ENCODE data around the gene AGPAT2. TPM values are rescaled to one million over a fixed set of nuclear protein-coding genes. Genes with fewer than 3 reads are reported as not detected.

The AGPAT2 gene
- total and polyA plus RNA-seq, 2 experiments from 2014 or later = 31.8 to 44.7 TPM

DNA sequence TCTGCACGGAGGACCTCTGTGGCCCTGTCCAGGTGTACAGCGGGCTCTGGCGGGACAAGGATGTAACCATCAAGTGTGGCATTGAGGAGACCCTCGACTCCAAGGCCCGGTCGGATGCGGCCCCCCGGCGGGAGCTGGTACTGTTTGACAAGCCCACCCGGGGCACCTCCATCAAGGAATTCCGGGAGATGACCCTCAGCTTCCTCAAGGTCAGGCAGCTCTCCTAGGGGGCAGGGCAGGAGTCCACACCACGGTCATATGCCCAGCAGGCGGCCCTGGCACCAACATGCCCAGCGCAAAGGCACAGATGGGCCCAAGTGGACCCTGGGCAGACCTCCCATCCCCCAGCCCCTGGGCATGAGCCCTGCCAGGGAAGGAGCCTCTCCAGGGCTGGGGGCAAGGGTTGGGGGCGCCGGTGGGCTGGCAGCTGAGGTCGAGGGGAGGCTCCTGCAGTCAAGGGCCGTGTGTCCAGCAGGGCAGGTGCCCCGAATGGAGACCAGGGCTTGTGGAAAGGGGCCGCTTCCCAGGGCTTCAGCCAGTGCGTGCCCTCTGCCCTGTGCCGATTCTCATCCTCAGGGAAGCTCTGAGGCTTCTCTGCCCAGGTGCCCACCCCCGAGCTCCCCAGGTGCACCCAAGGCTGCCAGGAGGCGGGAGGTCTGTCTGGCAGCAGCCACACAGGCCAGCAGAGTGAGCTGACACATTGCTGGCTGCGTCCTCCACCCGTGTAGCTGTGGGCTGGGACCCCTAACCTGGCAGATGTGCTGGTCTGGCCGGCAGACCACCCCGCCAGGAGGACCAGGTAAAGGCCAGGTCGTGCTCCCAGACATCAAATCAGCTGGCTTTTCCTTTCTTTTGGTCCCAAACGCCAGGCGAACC is 35.1 kb upstream of the AGPAT2 start:
- Mint-ChIP-seq H3K27me3 (ENCODE audit: insufficient read depth, low read depth, poor library complexity) (peaks cover 36% of the 10 kb centered on the region), H3K4me1 (peaks cover 19% of the 10 kb centered on the region), H3K9me3 (no peaks in the 10 kb centered on the region), H3K4me3 (no peak overlapping the region), H3K27ac (no peak overlapping the region), H3K36me3 (ENCODE audit: low read depth) (peaks cover 46% of the 10 kb centered on the region)
- Histone ChIP-seq H3K9me2 (ENCODE audit: insufficient read depth) (no peaks in the 10 kb centered on the region), H3K4me1 (ENCODE audit: insufficient read depth) (peaks cover 9% of the 10 kb centered on the region; the same call in 1 of the 2 replicates), H3K36me3 (ENCODE audit: insufficient read depth) (peaks cover 22% of the 10 kb centered on the region), H3F3A (replicated peaks; ENCODE audit: low read depth) (peaks cover 47% of the 10 kb centered on the region), H3K27ac (ENCODE audit: low read depth) (no peak overlapping the region), H4K20me1 (replicated peaks; ENCODE audit: insufficient read depth) (peaks cover 27% of the 10 kb centered on the region), H3K4me2 (no peak overlapping the region), H3K4me3 (no peak overlapping the region), H3K79me2 (replicated peaks; ENCODE audit: insufficient read depth) (peaks cover 21% of the 10 kb centered on the region), H3K27me3 (ENCODE audit: insufficient read depth) (no peaks in the 10 kb centered on the region), H2AFZ (no peak overlapping the region)
- TF ChIP-seq CREB1 (CRISPR knock-in tag; IDR thresholded peaks at IDR 0.05; ENCODE audit: low read depth) (no peak), EZH2phosphoT487 (IDR thresholded peaks at IDR 0.05; ENCODE audit: unreplicated experiment) (no peak), JUNB (IDR thresholded peaks at IDR 0.05; ENCODE audit: unreplicated experiment) (no peak), STAT1 (IDR thresholded peaks at IDR 0.05; ENCODE audit: unreplicated experiment) (no peak)
- TF ChIP-seq, protein P1, sequence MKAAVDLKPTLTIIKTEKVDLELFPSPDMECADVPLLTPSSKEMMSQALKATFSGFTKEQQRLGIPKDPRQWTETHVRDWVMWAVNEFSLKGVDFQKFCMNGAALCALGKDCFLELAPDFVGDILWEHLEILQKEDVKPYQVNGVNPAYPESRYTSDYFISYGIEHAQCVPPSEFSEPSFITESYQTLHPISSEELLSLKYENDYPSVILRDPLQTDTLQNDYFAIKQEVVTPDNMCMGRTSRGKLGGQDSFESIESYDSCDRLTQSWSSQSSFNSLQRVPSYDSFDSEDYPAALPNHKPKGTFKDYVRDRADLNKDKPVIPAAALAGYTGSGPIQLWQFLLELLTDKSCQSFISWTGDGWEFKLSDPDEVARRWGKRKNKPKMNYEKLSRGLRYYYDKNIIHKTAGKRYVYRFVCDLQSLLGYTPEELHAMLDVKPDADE (IDR thresholded peaks at IDR 0.05) = no peak
- ATAC-seq (no peak; the same call in 2 of the 3 replicates), DNase-seq (ENCODE audit: low spot score) (no peak)

DNA sequence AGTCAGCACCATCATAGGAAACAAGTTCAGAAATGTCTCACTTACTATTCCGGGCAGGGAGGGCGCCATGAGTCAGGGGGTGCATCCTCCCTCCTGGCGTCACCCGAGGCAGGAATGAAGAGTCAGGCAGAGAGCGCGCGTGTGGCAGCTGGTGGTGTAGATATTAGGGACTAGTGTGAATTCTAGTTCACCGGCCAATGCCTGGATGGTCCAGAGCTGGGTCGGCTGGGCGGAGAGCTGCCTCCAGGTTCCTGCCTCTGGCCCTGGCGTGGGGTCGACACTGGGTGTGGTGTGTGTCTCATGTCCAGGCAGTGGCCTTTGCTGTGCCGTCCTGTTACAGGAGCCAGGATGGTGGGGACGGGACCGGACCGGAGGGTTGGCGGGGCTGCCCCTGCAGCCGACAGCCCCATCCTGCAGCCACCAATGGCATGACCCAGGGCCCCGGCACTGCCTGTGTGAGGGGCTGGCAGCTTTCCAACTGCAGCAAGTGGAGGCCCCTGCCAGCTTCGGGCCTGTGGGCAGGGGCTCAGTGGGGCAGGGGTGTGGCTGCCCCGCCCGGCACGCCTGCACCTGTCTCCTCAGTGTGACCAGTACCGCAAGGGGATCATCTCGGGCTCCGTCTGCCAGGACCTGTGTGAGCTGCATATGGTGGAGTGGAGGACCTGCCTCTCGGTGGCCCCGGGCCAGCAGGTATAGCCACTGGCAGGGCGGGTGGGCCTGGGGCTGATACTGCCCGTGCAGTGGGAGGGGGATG is 34.3 kb upstream of the AGPAT2 start:
- H3K9me2 ChIP-seq (ENCODE audit: insufficient read depth) = no peaks in the 10 kb centered on the region
- no peak overlapping the region for H3K4me3 ChIP-seq
- H3K9me3 Mint-ChIP-seq = no peaks in the 10 kb centered on the region
- H3K4me1 ChIP-seq (ENCODE audit: insufficient read depth) = peaks cover 2% of the 10 kb centered on the region; the same call in 1 of the 2 replicates
- DNase-seq (ENCODE audit: low spot score) (no peak), ATAC-seq (peak; percentile 1; the same call in 2 of the 3 replicates)
- peaks cover 23% of the 10 kb centered on the region for H4K20me1 ChIP-seq (replicated peaks; ENCODE audit: insufficient read depth)
- TF ChIP-seq EZH2 (IDR thresholded peaks at IDR 0.05; ENCODE audit: low read depth, unreplicated experiment) (no peak), POLR2AphosphoS5 (IDR thresholded peaks at IDR 0.05; ENCODE audit: low read depth) (0 out of 2 replicates have a peak, but pooled peaks have one; percentile 13)
- peaks cover 22% of the 10 kb centered on the region for H3K36me3 ChIP-seq (ENCODE audit: insufficient read depth)
- peaks cover 13% of the 10 kb centered on the region for H3K79me2 ChIP-seq (replicated peaks; ENCODE audit: insufficient read depth)
- no peaks in the 10 kb centered on the region for H3K27me3 ChIP-seq (ENCODE audit: insufficient read depth)
- peaks cover 14% of the 10 kb centered on the region for H3K4me1 Mint-ChIP-seq
- peaks cover 36% of the 10 kb centered on the region for H3K27me3 Mint-ChIP-seq (ENCODE audit: insufficient read depth, low read depth, poor library complexity)
- H3K36me3 Mint-ChIP-seq (ENCODE audit: low read depth) = peaks cover 39% of the 10 kb centered on the region
- H3K27ac ChIP-seq (ENCODE audit: low read depth) = peak overlapping the region; percentile 32; the same call in 1 of the 2 replicates
- no peak overlapping the region for H3K4me2 ChIP-seq
- H2AFZ ChIP-seq = no peak overlapping the region
- H3F3A ChIP-seq (replicated peaks; ENCODE audit: low read depth) = peaks cover 39% of the 10 kb centered on the region
- peak overlapping the region; percentile 7; the same call in 1 of the 2 replicates for H3K27ac Mint-ChIP-seq
- H3K4me3 Mint-ChIP-seq = no peak overlapping the region
